Neuronal stem cell (in vitro differentiated cells): ENCODE results near the gene PTPRJ.

Source experiments
- DNase-seq: peaks from one replicate; pipeline ENCODE4 v3.0.0-alpha.2; 2013; ENCODE audit warnings: low spot score
- H2AFZ ChIP-seq: one replicate; pipeline ENCODE4 v1.6.1; 2013; ENCODE audit warnings: mild to moderate bottlenecking, low read length, inconsistent platforms
- H2AK5ac ChIP-seq: 2 replicates; pipeline ENCODE4 v1.6.1; 2013; ENCODE audit warnings: low read depth, mild to moderate bottlenecking, inconsistent platforms, low read length, moderate library complexity, mixed read lengths
- H2BK120ac ChIP-seq: 2 replicates; pipeline ENCODE4 v1.6.1; 2013; ENCODE audit warnings: low read depth, mild to moderate bottlenecking, inconsistent platforms, low read length, moderate library complexity, mixed read lengths
- H2BK12ac ChIP-seq: one replicate; pipeline ENCODE4 v1.6.1; 2013; ENCODE audit warnings: low read length, inconsistent platforms
- H2BK15ac ChIP-seq: 2 replicates; pipeline ENCODE4 v1.6.1; 2013; ENCODE audit warnings: mild to moderate bottlenecking, low read length, inconsistent platforms, mixed read lengths
- H2BK5ac ChIP-seq: one replicate; pipeline ENCODE4 v1.6.1; 2013; ENCODE audit warnings: inconsistent platforms, mild to moderate bottlenecking, low read length, moderate library complexity
- H3K14ac ChIP-seq: one replicate; pipeline ENCODE4 v1.6.1; 2013; ENCODE audit warnings: low read length, inconsistent platforms
- H3K18ac ChIP-seq: 2 replicates; pipeline ENCODE4 v1.6.1; 2013; ENCODE audit warnings: low read length, inconsistent platforms
- H3K23ac ChIP-seq: 2 replicates; pipeline ENCODE4 v1.6.1; 2013; ENCODE audit warnings: low read depth, mild to moderate bottlenecking, mixed read lengths, low read length, inconsistent platforms; ENCODE audit not compliant: poor library complexity
- H3K27ac ChIP-seq: replicated peaks from 3 replicates; pipeline ENCODE4 v1.5.1; 2013; ENCODE audit warnings: low read length, inconsistent platforms
- H3K27me3 ChIP-seq, 3 experiments: 2 replicates each; pipeline ENCODE4 v1.6.1; 2013; ENCODE audit warnings: low read length in 3 of 3, mild to moderate bottlenecking in 2 of 3, inconsistent platforms in 1 of 3, low read depth in 1 of 3, mixed read lengths in 1 of 3, moderate library complexity in 1 of 3; ENCODE audit not compliant: control insufficient read depth in 3 of 3, insufficient read depth in 3 of 3
- H3K36me3 ChIP-seq, 2 donors: replicated peaks in 1 of 2; 2 replicates each; pipeline ENCODE4 v1.6.1; 2013; ENCODE audit warnings: low read length in 2 of 2; ENCODE audit not compliant: control insufficient read depth in 2 of 2, insufficient read depth in 2 of 2
- H3K4ac ChIP-seq: 2 replicates; pipeline ENCODE4 v1.6.1; 2013; ENCODE audit warnings: inconsistent platforms, mild to moderate bottlenecking, low read length, moderate library complexity
- H3K4me1 ChIP-seq, 2 donors: 1 replicate in 1 of 2; 2 replicates in 1 of 2; pipeline ENCODE4 v1.6.1; 2013; ENCODE audit warnings: low read length in 2 of 2, low read depth in 1 of 2; ENCODE audit not compliant: control insufficient read depth in 2 of 2, insufficient read depth in 1 of 2
- H3K4me2 ChIP-seq: one replicate; pipeline ENCODE4 v1.6.1; 2013; ENCODE audit warnings: mild to moderate bottlenecking, low read length, inconsistent platforms; ENCODE audit not compliant: insufficient read depth, poor library complexity, severe bottlenecking
- H3K4me3 ChIP-seq, 2 donors: 2 replicates each; pipeline ENCODE4 v1.5.1; 2013; ENCODE audit warnings: low read length in 2 of 2, mild to moderate bottlenecking in 2 of 2, inconsistent platforms in 1 of 2, moderate library complexity in 1 of 2
- H3K79me1 ChIP-seq: one replicate; pipeline ENCODE4 v1.6.1; 2013; ENCODE audit warnings: low read depth, mild to moderate bottlenecking, inconsistent platforms, low read length, moderate library complexity
- H3K9ac ChIP-seq: one replicate; pipeline ENCODE4 v1.6.1; 2013; ENCODE audit warnings: mild to moderate bottlenecking, low read depth, low read length, inconsistent platforms; ENCODE audit not compliant: poor library complexity
- H3K9me3 ChIP-seq, 2 donors: replicated peaks in 1 of 2; 2 replicates each; pipeline versions ENCODE3 to v1.6.1; 2013; ENCODE audit warnings: low read length in 2 of 2, mild to moderate bottlenecking in 2 of 2, inconsistent platforms in 1 of 2, low read depth in 1 of 2, mixed read lengths in 1 of 2, moderate library complexity in 1 of 2; ENCODE audit not compliant: control insufficient read depth in 2 of 2, insufficient read depth in 1 of 2
- H4K8ac ChIP-seq: one replicate; pipeline ENCODE4 v1.6.1; 2013; ENCODE audit warnings: low read depth, mild to moderate bottlenecking, inconsistent platforms, low read length, moderate library complexity
- H4K91ac ChIP-seq: one replicate; pipeline ENCODE4 v1.6.1; 2013; ENCODE audit warnings: low read length, low read depth, mild to moderate bottlenecking, inconsistent platforms; ENCODE audit not compliant: poor library complexity
- WGBS, 2 donors: extraction: QIAGEN DNeasy Blood & Tissue Kit; methylation state at CpG; one replicate each; pipeline ENCODE4 v1.1.7; 2013; ENCODE audit warnings: missing lambda C conversion rate in 2 of 2, mixed read lengths in 1 of 2; ENCODE audit not compliant: insufficient read length in 2 of 2, insufficient replicate concordance in 1 of 2; ENCODE audit errors: extremely low coverage in 2 of 2; 5-methylcytosine and 5-hydroxymethylcytosine counted together

The PTPRJ gene

DNA sequence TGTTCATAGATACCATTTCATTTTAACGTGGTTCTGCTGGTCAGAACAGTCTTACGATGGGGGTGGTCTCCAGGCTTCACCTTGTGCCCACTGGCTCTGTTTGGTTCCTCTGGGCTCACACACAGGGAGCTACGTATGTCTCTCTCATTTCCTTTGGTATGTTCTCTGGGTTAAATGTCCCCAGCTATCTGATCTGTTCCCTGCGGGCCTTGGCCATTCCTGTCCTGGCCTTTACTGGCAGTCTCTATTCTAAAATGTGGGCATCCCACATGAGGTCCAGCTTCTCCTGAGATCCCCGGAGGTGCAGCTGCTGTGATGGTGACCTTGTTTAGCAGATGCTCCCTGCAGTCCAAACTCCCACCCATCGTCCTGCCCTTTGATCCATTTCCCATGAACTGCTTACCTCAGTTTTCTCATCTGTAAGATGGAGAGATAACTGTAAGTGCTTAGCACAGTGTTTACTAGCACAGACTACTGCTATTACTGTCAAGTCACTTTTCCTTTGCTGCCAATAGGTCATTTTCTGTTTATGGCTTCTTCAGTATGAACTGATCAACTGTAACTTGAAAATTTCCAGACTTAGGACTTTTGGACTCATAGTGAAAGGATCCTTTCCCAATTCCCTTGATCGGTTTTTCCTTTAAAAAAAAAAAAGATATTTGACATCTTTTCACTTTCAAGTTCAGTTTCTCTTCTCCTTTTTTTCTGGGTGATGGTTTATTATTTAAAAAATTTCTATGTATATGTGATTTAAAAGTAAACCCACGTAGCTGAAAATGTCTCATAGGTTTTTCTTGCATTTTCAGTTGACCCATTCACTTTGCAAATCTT is 92.9 kb downstream of the PTPRJ start:
- H3K27me3 ChIP-seq = no peaks in the 10 kb centered on the region
- no peak for DNase-seq
- H3K9ac ChIP-seq = no peak overlapping the region
- no peak overlapping the region for H2AK5ac ChIP-seq
- peaks cover 8% of the 10 kb centered on the region for H3K79me1 ChIP-seq
- H2BK12ac ChIP-seq = no peak overlapping the region
- H3K4ac ChIP-seq = no peak overlapping the region
- no peak overlapping the region for H3K27ac ChIP-seq
- no peak overlapping the region for H2AFZ ChIP-seq
- WGBS, 2 donors = no CpG with 5 or more reads among the region's 8 CpGs
- H3K4me1 ChIP-seq = peaks cover 0 to 2% of the 10 kb centered on the region in 2 donors
- no peak overlapping the region for H2BK15ac ChIP-seq
- no peak overlapping the region for H4K8ac ChIP-seq
- H2BK5ac ChIP-seq = no peak overlapping the region
- no peak overlapping the region for H2BK120ac ChIP-seq
- H3K14ac ChIP-seq = no peak overlapping the region
- no peak overlapping the region for H4K91ac ChIP-seq
- peaks cover 0 to 6% of the 10 kb centered on the region in 2 donors for H3K36me3 ChIP-seq
- H3K4me3 ChIP-seq = no peak overlapping the region
- H3K9me3 ChIP-seq = no peaks in the 10 kb centered on the region
- no peak overlapping the region for H3K23ac ChIP-seq
- no peak overlapping the region for H3K4me2 ChIP-seq
- no peak overlapping the region for H3K18ac ChIP-seq

DNA sequence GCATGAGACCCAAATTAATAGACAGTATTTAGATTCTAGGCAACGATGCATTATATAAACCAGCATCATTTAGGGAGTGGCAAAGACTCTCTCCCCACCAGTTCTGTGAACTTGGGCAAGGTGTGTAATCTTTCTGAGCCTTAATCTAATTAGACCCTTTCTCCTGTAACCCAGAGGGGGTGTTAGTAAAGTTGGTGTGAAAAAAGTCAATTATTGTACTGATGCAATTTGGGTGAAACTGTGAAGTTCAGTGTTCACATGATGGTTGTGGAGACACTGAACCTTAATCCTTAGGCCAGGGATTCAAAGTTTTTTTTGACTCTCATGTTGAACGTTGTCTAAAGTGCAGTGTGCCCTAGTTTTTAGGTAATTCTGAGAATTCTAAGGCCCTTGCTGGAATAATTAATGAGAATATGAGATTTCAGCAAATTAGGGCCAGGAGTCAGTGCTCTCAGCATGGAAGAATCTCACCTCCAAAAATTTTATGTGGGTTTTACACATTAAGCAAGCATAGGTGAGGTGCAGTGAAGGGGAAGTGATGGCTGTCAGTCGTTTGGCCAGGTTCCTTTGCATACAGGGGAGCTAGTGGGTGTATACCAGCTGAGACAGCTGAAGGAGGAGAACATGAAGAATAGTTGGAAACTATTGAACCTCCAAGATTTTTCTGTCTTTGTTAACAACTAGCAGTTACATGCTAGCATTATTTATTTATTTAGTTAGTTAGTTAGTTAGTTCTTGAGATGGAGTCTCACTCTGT is 94.2 kb downstream of the PTPRJ start:
- Histone ChIP-seq H2BK120ac (no peak overlapping the region), H3K9me3 (no peaks in the 10 kb centered on the region), H3K14ac (no peak overlapping the region), H3K4me1 (peaks cover 7 to 8% of the 10 kb centered on the region in 2 donors), H4K8ac (no peak overlapping the region), H3K23ac (no peak overlapping the region), H3K4ac (no peak overlapping the region), H3K18ac (no peak overlapping the region), H3K9ac (no peak overlapping the region), H3K4me2 (no peak overlapping the region), H3K79me1 (peaks cover 8% of the 10 kb centered on the region), H2BK15ac (no peak overlapping the region), H3K4me3 (no peak overlapping the region), H4K91ac (no peak overlapping the region), H3K36me3 (peaks cover 0 to 5% of the 10 kb centered on the region in 2 donors), H3K27ac (no peak overlapping the region), H2AK5ac (no peak overlapping the region), H3K27me3 (no peaks in the 10 kb centered on the region), H2AFZ (no peak overlapping the region), H2BK12ac (no peak overlapping the region), H2BK5ac (no peak overlapping the region)
- WGBS, 2 donors = no CpG with 5 or more reads among the region's 3 CpGs
- no peak for DNase-seq

DNA sequence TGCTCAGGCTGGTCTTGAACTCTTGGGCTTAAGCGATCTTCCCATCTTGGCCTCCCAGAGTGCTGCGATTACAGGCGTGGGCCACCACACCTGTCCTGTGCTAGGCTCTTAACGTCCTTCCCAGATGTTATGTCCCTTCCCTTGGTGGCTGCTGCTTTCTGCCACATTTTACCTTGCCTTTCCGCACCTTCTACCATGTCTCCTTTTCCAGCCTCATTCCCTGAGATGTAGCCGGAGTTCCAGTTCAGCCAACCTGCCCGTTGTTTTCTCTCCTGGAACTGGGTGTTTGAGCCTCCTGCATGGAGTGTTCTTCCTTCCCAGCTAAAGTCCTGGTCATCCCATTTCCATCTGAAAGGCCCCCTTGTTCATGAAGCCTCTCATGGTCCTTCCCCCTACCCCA is 95.3 kb downstream of the PTPRJ start:
- H3K18ac ChIP-seq = no peak overlapping the region
- H2AK5ac ChIP-seq = no peak overlapping the region
- no peaks in the 10 kb centered on the region for H3K9me3 ChIP-seq
- WGBS, 2 donors = no CpG with 5 or more reads among the region's 7 CpGs
- no peak overlapping the region for H3K4ac ChIP-seq
- H3K36me3 ChIP-seq = no peaks in the 10 kb centered on the region
- peaks cover 8% of the 10 kb centered on the region for H3K79me1 ChIP-seq
- no peak overlapping the region for H2BK12ac ChIP-seq
- H2BK120ac ChIP-seq = no peak overlapping the region
- no peak overlapping the region for H4K91ac ChIP-seq
- H2AFZ ChIP-seq = no peak overlapping the region
- no peak overlapping the region for H3K23ac ChIP-seq
- no peak overlapping the region for H2BK5ac ChIP-seq
- no peaks in the 10 kb centered on the region for H3K27me3 ChIP-seq
- H3K4me1 ChIP-seq = peaks cover 11 to 12% of the 10 kb centered on the region in 2 donors
- H3K9ac ChIP-seq = no peak overlapping the region
- H3K4me3 ChIP-seq = no peak overlapping the region
- H3K14ac ChIP-seq = no peak overlapping the region
- no peak overlapping the region for H3K4me2 ChIP-seq
- H4K8ac ChIP-seq = no peak overlapping the region
- no peak overlapping the region for H2BK15ac ChIP-seq
- H3K27ac ChIP-seq = no peak overlapping the region
- no peak for DNase-seq

DNA sequence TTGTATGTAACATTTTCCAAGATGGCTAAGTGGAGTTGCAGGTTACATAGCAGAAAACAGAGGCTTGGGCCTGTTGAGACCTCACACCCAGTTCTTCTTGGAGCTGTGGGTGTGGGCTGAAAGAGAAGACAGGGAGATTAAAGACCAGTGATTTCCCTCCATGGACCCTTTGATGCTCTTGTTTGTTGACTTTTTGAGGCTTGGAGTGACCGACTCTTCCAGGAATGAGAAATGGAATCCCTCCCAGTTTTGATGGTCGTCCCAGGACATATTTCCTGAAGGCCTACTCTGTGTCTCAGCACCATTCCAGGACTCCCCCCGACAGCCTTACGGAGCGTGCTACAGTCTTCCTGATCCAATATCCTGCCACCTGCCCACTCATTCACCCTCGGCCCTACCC is 96.9 kb downstream of the PTPRJ start:
- no peaks in the 10 kb centered on the region for H3K9me3 ChIP-seq
- H3K23ac ChIP-seq = no peak overlapping the region
- no peak overlapping the region for H3K27ac ChIP-seq
- H3K4me3 ChIP-seq = no peak overlapping the region
- H4K91ac ChIP-seq = no peak overlapping the region
- peaks cover 5% of the 10 kb centered on the region for H3K79me1 ChIP-seq
- H2AFZ ChIP-seq = no peak overlapping the region
- no peak overlapping the region for H2BK15ac ChIP-seq
- H3K4me1 ChIP-seq = peaks cover 11 to 15% of the 10 kb centered on the region in 2 donors
- no peak overlapping the region for H2AK5ac ChIP-seq
- H3K36me3 ChIP-seq = no peaks in the 10 kb centered on the region
- no peak overlapping the region for H3K9ac ChIP-seq
- no peaks in the 10 kb centered on the region for H3K27me3 ChIP-seq
- no peak overlapping the region for H3K4ac ChIP-seq
- no peak for DNase-seq
- no peak overlapping the region for H3K14ac ChIP-seq
- no peak overlapping the region for H4K8ac ChIP-seq
- no peak overlapping the region for H2BK5ac ChIP-seq
- H2BK120ac ChIP-seq = no peak overlapping the region
- no peak overlapping the region for H3K18ac ChIP-seq
- no peak overlapping the region for H2BK12ac ChIP-seq
- WGBS, 2 donors = no CpG with 5 or more reads among the region's 6 CpGs
- H3K4me2 ChIP-seq = no peak overlapping the region
